ENCODE measurements around the gene ACER1.

Gene ACER1

GRCh38 chr19:6260912-6261650 lies 72.3 kb downstream of the ACER1 start:
- peak; percentile 47 for DNase-seq
- Histone ChIP-seq H2BK15ac (ENCODE audit: low read depth, poor library complexity, severe bottlenecking) (no peak overlapping the region), H3K27me3 (ENCODE audit: control insufficient read depth in 1 of 2, insufficient read depth in 1 of 2, low read length in 2 of 2) (no peaks in the 10 kb centered on the region), H3K4ac (ENCODE audit: low read depth in 1 of 2, low read length in 2 of 2) (peak overlapping the region in 1 of 2 experiments; percentile 40), H3K4me3 (ENCODE audit: insufficient read depth in 1 of 2, low read depth in 1 of 2, low read length in 2 of 2) (no peak overlapping the region), H2BK5ac (ENCODE audit: low read depth, low read length, poor library complexity, severe bottlenecking) (no peak overlapping the region), H3K4me2 (ENCODE audit: low read length, poor library complexity, severe bottlenecking) (no peak overlapping the region), H3K9ac (ENCODE audit: low read length) (no peak overlapping the region), H4K91ac (ENCODE audit: low read length) (no peak overlapping the region), H3K4me1 (ENCODE audit: control insufficient read depth, insufficient read depth, low read depth, low read length) (peaks cover 14% of the 10 kb centered on the region), H3K27ac (ENCODE audit: low read length, poor library complexity, severe bottlenecking) (no peak overlapping the region), H3K14ac (ENCODE audit: low read length in 2 of 2) (no peak overlapping the region), H3K9me3 (ENCODE audit: control insufficient read depth, low read length) (no peaks in the 10 kb centered on the region), H3K23ac (ENCODE audit: low read length in 2 of 2) (no peak overlapping the region), H2AK5ac (ENCODE audit: low read length, severe bottlenecking) (no peak overlapping the region), H2AFZ (ENCODE audit: low read depth, low read length) (no peak overlapping the region), H4K8ac (ENCODE audit: low read length) (no peak overlapping the region), H2BK120ac (ENCODE audit: low read depth, low read length) (no peak overlapping the region), H3K18ac (ENCODE audit: low read depth in 1 of 2, low read length in 2 of 2) (no peak overlapping the region), H3K36me3 (ENCODE audit: control insufficient read depth in 1 of 2, insufficient read depth in 2 of 2, low read depth in 1 of 2, low read length in 2 of 2) (peaks cover 50 to 61% of the 10 kb centered on the region in 2 experiments), H2BK12ac (ENCODE audit: low read length in 2 of 2) (no peak overlapping the region), H3K79me1 (replicated peaks; ENCODE audit: low read length, poor library complexity, severe bottlenecking) (peaks cover 41% of the 10 kb centered on the region)
- 91% methylated on average over 30 of the region's 30 CpGs for WGBS

DNA sequence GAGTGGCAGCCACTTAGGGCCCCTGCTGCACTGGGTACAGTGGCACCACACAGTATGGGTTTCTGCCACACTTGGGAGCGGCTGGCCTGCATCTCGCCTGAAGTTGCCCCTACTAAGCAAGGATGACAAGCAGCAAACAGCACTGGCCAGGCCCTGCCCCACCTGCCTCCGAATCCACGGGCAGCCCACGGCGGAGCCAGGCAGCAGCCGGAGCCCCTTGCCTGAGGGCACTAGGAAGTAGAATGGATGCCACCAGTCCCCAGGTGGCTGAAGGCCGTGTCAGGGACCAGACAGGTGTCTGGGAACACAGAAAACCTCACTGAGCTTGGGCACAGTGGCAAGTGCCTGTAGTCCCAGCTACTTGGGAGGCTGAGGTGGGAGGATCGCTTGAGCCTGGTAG lies 73.0 kb downstream of the ACER1 start:
- Histone ChIP-seq H3K9ac (ENCODE audit: low read length) (no peak overlapping the region), H3K9me3 (ENCODE audit: control insufficient read depth, low read length) (no peaks in the 10 kb centered on the region), H3K14ac (ENCODE audit: low read length in 2 of 2) (no peak overlapping the region), H2BK5ac (ENCODE audit: low read depth, low read length, poor library complexity, severe bottlenecking) (no peak overlapping the region), H3K4me1 (ENCODE audit: control insufficient read depth, insufficient read depth, low read depth, low read length) (peaks cover 14% of the 10 kb centered on the region), H3K4me2 (ENCODE audit: low read length, poor library complexity, severe bottlenecking) (no peak overlapping the region), H3K79me1 (replicated peaks; ENCODE audit: low read length, poor library complexity, severe bottlenecking) (peaks cover 42% of the 10 kb centered on the region), H4K91ac (ENCODE audit: low read length) (no peak overlapping the region), H3K36me3 (ENCODE audit: control insufficient read depth in 1 of 2, insufficient read depth in 2 of 2, low read depth in 1 of 2, low read length in 2 of 2) (peaks cover 55 to 61% of the 10 kb centered on the region in 2 experiments), H3K4ac (ENCODE audit: low read depth in 1 of 2, low read length in 2 of 2) (no peak overlapping the region), H3K4me3 (ENCODE audit: insufficient read depth in 1 of 2, low read depth in 1 of 2, low read length in 2 of 2) (no peak overlapping the region), H2AK5ac (ENCODE audit: low read length, severe bottlenecking) (no peak overlapping the region), H3K27me3 (ENCODE audit: control insufficient read depth in 1 of 2, insufficient read depth in 1 of 2, low read length in 2 of 2) (no peaks in the 10 kb centered on the region), H2BK120ac (ENCODE audit: low read depth, low read length) (no peak overlapping the region), H2BK15ac (ENCODE audit: low read depth, poor library complexity, severe bottlenecking) (no peak overlapping the region), H2BK12ac (ENCODE audit: low read length in 2 of 2) (no peak overlapping the region), H3K27ac (ENCODE audit: low read length, poor library complexity, severe bottlenecking) (no peak overlapping the region), H4K8ac (ENCODE audit: low read length) (no peak overlapping the region), H2AFZ (ENCODE audit: low read depth, low read length) (no peak overlapping the region), H3K18ac (ENCODE audit: low read depth in 1 of 2, low read length in 2 of 2) (no peak overlapping the region), H3K23ac (ENCODE audit: low read length in 2 of 2) (no peak overlapping the region)
- no peak for DNase-seq
- 97% methylated on average over 9 of the region's 9 CpGs for WGBS

GRCh38 chr19:6259312-6259861 lies 74.0 kb downstream of the ACER1 start:
- WGBS: 92% methylated on average over 12 of the region's 12 CpGs

GRCh38 chr19:6258812-6259311 lies 74.5 kb downstream of the ACER1 start:
- Histone ChIP-seq H3K18ac (ENCODE audit: low read depth in 1 of 2, low read length in 2 of 2) (no peak overlapping the region), H2BK5ac (ENCODE audit: low read depth, low read length, poor library complexity, severe bottlenecking) (no peak overlapping the region), H3K27ac (ENCODE audit: low read length, poor library complexity, severe bottlenecking) (no peak overlapping the region), H4K8ac (ENCODE audit: low read length) (no peak overlapping the region), H3K4me3 (ENCODE audit: insufficient read depth in 1 of 2, low read depth in 1 of 2, low read length in 2 of 2) (no peak overlapping the region), H2BK120ac (ENCODE audit: low read depth, low read length) (no peak overlapping the region), H3K9ac (ENCODE audit: low read length) (no peak overlapping the region), H3K4ac (ENCODE audit: low read depth in 1 of 2, low read length in 2 of 2) (no peak overlapping the region), H2BK15ac (ENCODE audit: low read depth, poor library complexity, severe bottlenecking) (no peak overlapping the region), H3K9me3 (ENCODE audit: control insufficient read depth, low read length) (no peaks in the 10 kb centered on the region), H3K79me1 (replicated peaks; ENCODE audit: low read length, poor library complexity, severe bottlenecking) (peaks cover 47% of the 10 kb centered on the region), H2AFZ (ENCODE audit: low read depth, low read length) (no peak overlapping the region), H3K27me3 (ENCODE audit: control insufficient read depth in 1 of 2, insufficient read depth in 1 of 2, low read length in 2 of 2) (no peaks in the 10 kb centered on the region), H4K91ac (ENCODE audit: low read length) (no peak overlapping the region), H3K23ac (ENCODE audit: low read length in 2 of 2) (no peak overlapping the region), H2AK5ac (ENCODE audit: low read length, severe bottlenecking) (no peak overlapping the region), H3K4me2 (ENCODE audit: low read length, poor library complexity, severe bottlenecking) (no peak overlapping the region), H3K36me3 (ENCODE audit: control insufficient read depth in 1 of 2, insufficient read depth in 2 of 2, low read depth in 1 of 2, low read length in 2 of 2) (peaks cover 60 to 67% of the 10 kb centered on the region in 2 experiments), H3K4me1 (ENCODE audit: control insufficient read depth, insufficient read depth, low read depth, low read length) (peaks cover 8% of the 10 kb centered on the region), H2BK12ac (ENCODE audit: low read length in 2 of 2) (no peak overlapping the region), H3K14ac (ENCODE audit: low read length in 2 of 2) (no peak overlapping the region)
- whole genome bisulfite sequencing: 98% methylated on average over 15 of the region's 15 CpGs
- no peak for DNase-seq

More at GRCh38 chr19:6259312-6259861, 74.0 kb downstream of the ACER1 start:
- H2BK15ac ChIP-seq (ENCODE audit: low read depth, poor library complexity, severe bottlenecking): no peak overlapping the region
- H3K23ac ChIP-seq (ENCODE audit: low read length in 2 of 2): no peak overlapping the region
- no peak overlapping the region for H3K9ac ChIP-seq (ENCODE audit: low read length)
- H4K91ac ChIP-seq (ENCODE audit: low read length): no peak overlapping the region
- no peak overlapping the region for H2AFZ ChIP-seq (ENCODE audit: low read depth, low read length)
- H4K8ac ChIP-seq (ENCODE audit: low read length): no peak overlapping the region
- peaks cover 55 to 62% of the 10 kb centered on the region in 2 experiments for H3K36me3 ChIP-seq (ENCODE audit: control insufficient read depth in 1 of 2, insufficient read depth in 2 of 2, low read depth in 1 of 2, low read length in 2 of 2)
- no peak overlapping the region for H3K4me2 ChIP-seq (ENCODE audit: low read length, poor library complexity, severe bottlenecking)
- no peak overlapping the region for H2BK12ac ChIP-seq (ENCODE audit: low read length in 2 of 2)
- no peak overlapping the region for H2AK5ac ChIP-seq (ENCODE audit: low read length, severe bottlenecking)
- H3K18ac ChIP-seq (ENCODE audit: low read depth in 1 of 2, low read length in 2 of 2): no peak overlapping the region
- H3K9me3 ChIP-seq (ENCODE audit: control insufficient read depth, low read length): no peaks in the 10 kb centered on the region
- no peak overlapping the region for H3K14ac ChIP-seq (ENCODE audit: low read length in 2 of 2)
- H3K4me3 ChIP-seq (ENCODE audit: insufficient read depth in 1 of 2, low read depth in 1 of 2, low read length in 2 of 2): no peak overlapping the region
- H2BK120ac ChIP-seq (ENCODE audit: low read depth, low read length): no peak overlapping the region
- peaks cover 43% of the 10 kb centered on the region for H3K79me1 ChIP-seq (replicated peaks; ENCODE audit: low read length, poor library complexity, severe bottlenecking)
- no peak overlapping the region for H2BK5ac ChIP-seq (ENCODE audit: low read depth, low read length, poor library complexity, severe bottlenecking)
- no peak overlapping the region for H3K27ac ChIP-seq (ENCODE audit: low read length, poor library complexity, severe bottlenecking)
- peaks cover 11% of the 10 kb centered on the region for H3K4me1 ChIP-seq (ENCODE audit: control insufficient read depth, insufficient read depth, low read depth, low read length)
- no peak for DNase-seq
- no peaks in the 10 kb centered on the region for H3K27me3 ChIP-seq (ENCODE audit: control insufficient read depth in 1 of 2, insufficient read depth in 1 of 2, low read length in 2 of 2)
- H3K4ac ChIP-seq (ENCODE audit: low read depth in 1 of 2, low read length in 2 of 2): no peak overlapping the region
